NK-92 (cell line): ENCODE measurements around the gene SVIL.
"Not testable (repeated sequence)": the region's sequence is repeated elsewhere in the genome, so short reads cannot be mapped to it uniquely, and the experiment has no call there.

Experiments
- DNase-seq: peaks from one replicate; lab custom pipeline; 2025; ENCODE audit not compliant: unreplicated experiment; lab: John Stamatoyannopoulos, UW

SVIL gene

DNA sequence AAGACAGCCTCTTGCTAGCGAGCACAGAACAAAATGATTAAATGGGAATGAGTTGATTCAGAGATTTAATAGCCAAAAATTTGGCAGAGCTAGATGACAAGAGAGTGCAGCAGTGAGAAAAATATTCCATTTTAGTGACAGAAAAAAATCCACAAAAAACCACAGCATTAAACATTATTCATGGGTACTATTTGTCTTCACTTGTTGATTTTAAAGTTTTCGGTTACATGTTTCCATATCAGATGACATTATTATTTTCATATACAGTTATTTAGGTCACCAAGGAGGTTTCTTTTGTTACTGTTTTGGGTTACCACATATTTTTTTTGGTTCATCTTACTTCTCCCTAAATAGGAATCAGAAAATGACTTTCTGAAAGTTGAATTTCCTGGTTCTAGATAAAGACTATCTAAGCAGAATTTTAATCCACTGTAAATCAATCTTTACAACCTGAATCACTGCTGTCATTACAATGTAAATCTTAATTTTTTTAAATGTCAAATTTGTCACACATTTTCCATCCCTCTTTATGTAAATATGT lies 87.9 kb downstream of the SVIL start:
- no peak for DNase-seq

DNA sequence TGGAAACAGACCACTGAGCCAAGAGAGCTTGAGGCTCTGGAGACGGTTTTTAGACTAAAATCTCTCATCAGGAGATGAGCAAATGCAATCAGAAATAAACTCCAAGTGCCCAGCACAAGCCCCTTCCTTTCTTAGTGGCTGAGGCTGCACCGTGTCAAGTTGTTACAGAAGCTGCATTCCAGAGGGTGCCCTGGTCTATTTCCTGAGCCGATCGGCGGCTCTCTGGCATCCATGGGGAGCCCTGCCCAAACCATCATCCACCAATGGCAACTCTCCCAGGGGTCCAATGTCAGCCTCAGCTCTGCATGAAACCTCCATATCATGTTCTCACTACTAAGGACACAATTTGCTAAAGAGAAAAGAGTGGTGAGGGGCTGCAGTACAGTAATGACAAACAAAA lies 89.6 kb downstream of the SVIL start:
- no peak for DNase-seq

DNA sequence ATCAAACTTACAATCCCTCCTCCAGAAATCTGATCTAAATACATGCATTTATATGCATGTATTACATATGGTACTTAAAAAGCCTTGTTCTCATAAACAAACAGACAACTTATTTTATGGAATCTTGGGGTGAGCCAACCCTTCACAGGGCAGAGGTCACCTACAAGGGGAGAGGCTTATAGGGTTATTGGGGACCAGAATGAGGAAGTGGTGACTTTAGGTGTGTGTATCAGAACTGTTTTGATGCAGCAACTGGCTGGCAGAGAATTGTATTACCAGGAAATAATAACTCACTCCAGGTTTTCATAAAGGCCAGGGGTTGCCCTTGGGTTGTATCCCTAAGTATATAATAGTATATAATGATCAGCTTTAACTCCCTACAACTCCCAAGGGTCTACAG lies 91.1 kb downstream of the SVIL start:
- DNase-seq, result no peak

DNA sequence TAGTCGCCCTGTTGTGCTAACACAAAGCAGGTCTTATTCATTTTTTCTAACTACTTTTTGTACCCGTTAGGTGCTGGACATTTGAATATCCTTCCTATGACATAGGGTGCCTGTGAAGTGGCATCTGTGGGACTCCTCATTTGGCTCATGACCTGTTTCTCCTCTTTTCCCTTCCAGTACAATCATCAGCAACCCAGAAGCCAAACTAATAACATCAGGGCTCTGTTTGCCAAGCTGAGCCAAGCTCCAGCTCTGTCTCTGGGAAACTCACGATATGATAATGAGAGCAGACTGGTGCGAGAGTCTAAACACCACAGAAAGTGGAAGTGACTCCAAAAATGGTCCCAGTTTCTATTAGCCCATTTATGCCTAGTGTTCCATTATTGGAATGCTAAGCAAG lies 92.0 kb downstream of the SVIL start:
- DNase-seq, result no peak

DNA sequence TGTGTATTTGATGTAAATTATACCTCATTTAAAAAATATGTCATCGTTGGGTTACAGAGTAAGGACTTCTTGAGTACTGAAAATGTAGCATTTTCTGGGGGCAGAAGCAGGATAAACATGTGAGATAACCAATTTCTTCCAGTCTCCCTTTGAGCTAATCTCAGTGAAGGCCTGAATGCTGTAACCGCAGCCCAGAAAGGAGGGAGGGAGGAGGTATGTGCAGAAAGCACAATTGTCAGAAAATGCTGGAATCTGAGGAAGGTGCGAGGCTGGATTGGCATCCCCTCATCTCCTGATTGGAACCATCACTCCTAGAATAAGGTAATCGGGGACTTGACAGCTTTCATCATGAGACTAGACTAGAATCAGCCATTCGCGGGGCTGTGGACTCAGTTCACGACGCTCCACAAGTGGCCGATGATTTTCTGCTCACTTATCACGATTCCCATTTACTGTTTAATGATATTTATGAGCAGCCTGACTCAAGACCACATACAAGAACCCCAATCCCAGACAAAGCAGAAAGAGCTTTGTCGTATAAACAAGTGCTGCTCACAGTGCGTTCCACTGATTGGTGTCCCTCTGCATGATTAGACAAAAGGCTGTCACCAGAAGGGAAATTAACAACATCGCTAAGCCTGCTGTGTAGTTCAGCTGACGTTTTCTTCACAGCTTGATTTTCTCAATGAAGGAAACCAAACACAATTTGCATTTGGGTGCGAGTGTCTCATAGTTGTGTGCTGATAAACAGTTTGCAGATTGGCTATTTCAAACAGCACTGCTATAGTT lies 93.2 kb downstream of the SVIL start:
- no peak for DNase-seq

DNA sequence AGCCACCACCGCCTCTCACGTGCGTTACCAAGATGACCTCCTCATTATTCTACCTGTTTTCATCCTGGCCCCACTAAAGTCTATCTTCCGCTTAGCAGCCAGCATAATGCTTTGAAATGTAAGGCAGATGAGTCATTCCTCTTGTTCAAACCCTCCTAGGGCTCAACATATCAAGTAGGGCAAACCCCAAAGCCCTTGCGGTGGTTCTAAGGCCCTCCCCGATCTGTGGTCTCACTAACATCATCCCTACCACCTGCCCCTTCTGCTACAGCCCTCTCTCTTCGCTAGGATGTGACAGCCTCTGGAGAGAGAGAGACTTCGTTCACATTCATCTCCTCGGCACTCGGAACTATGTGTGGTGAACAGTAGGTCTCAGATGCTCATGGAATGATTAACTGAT lies 94.8 kb downstream of the SVIL start:
- DNase-seq, result no peak

DNA sequence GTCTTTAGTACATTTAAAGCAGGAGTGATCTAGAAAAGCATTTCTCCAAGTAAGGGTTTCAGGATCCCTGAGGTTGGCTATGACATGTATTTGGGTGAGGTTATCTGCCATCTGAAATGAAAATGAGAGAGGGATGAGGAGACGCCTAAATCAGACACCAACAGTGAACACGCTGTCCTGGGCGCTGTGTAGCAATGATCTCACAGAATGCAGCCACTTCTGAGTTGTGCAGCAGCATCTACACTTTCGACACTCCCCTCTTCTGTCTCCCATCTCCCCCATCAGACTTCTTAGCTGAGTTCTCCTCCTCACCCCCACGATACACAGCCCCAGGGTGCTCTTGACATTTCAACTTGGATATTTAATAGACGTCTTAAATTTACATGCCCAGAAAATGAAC lies 95.4 kb downstream of the SVIL start:
- no peak for DNase-seq

DNA sequence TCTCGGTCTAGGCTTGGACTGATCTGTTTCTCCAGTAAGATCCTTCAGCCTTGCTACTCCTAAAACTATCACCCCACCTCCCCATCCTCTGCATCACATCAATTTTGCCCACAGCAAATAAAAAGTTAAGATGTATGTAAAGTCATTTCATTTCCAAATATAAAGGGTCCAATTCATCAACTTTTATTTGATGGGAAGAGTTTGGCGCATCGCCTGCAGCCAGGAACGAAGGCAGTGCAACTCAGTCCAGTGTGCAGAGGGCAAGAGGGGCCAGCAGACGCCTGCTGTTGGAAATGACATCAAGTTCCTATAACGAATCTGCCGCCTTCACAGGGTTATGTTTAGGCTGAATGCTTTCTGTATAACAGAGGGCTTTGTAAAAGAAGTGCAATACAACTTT lies 97.0 kb downstream of the SVIL start:
- no peak for DNase-seq

DNA sequence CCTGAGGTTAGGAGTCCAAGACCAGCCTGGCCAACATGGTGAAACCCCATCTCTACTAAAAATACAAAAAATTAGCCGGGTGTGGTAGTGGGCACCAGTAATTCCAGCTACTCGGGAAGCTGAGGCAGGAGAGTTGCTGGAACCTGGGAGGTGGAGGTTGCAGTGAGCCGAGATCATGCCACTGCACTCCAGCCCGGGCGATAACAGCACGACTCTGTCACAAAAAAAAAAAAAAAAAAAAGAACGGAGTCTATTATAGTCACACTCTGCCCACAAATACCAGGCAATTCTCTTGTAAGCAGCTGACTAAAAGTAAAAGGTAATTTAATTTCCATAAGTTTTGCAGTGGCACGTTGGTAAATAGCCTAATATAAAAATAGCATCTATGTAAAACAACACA lies 98.1 kb downstream of the SVIL start:
- not testable (repeated sequence) for DNase-seq

DNA sequence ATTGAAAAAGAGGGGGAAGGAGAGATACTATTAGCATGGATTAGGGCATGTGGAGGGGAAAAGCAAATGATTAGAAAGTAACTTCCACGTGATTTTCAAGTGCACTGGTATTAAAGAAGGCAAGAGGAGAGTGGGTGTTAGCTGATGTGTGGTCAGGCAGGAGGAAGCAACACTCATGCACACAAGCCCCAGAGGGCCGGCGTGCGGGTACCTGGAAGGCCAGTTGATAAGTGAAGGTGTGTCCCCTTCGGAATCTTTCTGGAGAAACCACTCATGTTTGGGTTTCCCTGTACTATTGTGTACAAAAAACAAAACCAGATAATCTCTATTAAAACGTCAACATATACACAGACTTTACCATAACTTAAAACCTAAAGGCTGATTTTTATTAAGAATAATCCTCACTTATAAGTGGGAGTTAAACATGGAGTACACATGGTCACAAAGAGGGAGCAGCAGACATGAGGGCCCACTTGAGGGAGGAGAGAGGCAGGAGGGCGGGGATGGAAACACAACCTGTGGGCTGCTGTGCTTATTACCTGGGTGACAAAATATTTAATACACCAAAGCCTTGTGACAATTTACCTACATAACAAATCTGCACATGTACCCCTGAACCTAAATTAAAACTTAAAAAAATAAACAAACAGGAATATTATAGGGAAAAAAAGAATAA lies 98.9 kb downstream of the SVIL start:
- no peak for DNase-seq

DNA sequence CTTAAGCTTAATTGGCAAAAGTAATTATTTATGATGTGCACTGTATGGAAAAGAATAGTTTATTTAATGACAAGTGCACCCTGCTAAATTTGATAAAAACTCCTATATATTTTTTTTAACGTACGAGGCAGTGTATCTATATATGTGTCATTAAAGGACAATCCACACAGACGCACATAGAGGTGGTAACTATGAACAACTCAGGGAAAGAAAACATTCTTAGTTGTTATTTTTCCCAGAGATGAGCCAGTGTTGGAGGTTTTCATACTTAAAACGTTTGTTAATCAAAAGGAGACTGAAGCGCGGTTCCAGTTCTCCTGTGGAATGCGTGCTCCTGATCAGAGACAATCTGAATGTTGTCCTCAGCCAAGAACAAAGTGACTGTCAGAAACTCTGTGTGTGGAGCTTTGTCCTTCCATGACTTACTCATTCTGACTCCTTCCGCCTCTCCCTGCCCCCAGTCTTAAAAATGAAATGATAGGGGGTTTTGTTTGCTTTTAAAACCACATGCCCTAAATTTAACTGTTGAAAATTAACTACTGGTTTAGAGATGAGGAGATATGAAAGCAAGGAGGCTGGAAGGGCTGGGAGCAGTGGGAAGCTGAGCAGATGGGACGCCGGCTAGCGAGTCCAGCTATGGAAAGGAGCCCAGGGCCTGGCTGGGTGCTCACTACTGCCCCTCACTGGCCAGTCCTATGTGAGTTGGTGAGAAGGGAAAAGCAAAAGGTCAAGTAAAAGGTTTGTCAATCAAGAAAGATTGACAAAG lies 99.6 kb downstream of the SVIL start:
- DNase-seq, result no peak

DNA sequence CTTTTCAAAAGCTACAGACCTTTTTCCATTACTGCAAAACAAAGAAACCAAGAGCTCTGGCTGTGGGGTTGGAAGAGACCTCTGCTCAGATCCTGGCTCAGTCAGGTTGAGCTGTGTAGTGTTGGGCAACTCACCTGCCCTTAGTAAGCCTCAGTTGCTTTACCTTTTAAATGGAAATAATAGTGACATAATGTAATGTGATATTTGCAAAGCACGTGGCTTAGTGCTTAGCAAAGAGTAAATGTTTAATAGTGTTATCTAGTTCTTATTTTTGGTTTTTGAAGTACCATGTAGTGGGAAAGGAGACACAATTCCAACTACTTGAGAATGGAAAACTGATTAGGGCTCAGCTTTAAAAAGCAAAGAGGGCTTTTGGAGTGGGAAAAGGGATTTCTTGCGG lies 100.2 kb downstream of the SVIL start:
- no peak for DNase-seq

DNA sequence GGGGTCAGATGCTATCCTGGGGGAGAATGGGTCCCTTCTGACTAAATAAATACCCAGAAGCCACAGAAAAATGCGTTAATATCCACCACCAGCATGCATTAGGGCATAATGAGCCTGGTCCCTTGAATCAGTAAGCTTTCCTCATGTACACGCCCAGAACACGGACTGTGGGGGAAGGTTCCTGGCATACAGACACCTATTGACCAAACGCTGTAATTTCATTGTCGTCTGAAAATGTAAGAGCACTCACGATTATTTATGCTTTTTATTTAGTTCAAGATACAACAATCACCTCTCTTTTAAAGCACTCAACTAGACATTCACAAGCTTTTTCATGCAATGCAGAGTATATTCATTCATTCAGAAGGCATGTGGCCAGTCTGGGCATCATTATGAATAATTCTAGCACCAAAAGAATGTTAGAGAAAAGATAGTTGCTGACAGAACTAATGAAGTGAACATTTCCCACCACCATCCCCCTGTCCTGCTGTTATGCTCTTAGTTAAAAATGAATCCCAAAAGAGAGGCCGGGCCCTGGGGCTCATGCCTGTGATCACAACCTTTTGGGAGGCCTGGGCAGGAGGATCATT lies 101.0 kb downstream of the SVIL start:
- no peak for DNase-seq

DNA sequence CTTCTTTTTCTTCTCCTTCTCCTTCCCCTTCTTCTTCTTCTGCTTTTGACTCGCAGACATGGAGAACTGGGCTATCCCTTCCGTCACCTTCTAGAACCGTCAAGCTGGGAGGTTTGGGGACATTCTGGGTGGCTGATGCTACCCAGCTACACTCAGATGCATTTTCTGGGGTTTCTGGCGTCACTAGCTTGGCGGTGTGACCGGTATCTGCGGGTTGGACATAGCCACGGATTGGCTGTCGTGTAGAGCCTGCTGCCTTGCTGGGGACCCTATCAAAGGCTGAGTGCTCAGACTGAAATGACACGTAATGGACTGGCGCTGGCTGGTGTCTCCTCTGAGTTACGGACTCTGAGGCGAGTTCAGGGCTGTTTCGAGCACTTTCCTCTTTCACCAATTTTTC lies 101.7 kb downstream of the SVIL start:
- no peak for DNase-seq

DNA sequence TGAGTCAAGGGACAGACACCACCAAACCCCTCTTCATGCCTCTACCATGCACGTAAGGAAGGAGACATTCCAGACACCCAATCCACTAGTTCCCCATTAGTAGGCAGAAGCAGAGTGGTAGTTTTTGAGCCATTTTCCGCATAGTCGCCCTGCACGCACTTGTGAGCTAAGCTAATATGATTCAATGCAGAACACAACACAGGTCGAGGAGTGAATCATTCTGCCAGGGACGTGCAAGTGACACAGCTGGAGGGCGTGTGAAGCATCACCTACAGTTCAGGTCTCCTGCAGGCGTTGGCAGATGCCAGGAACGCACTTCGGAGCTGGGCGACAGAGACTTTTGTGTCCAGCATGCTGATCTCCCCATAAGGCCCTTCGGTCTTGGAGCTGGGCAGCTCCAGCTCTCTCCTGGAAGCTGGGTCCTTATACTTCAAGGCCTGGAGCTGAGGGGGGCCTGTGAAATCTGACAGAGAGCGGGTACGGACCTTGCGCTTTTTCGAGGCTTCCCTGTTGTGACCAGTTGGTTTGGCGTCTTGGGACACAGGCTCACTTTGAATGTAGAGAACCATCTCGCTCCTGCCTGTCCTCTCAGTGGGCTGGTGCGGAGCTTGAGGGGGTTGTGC lies 102.4 kb downstream of the SVIL start:
- no peak for DNase-seq

DNA sequence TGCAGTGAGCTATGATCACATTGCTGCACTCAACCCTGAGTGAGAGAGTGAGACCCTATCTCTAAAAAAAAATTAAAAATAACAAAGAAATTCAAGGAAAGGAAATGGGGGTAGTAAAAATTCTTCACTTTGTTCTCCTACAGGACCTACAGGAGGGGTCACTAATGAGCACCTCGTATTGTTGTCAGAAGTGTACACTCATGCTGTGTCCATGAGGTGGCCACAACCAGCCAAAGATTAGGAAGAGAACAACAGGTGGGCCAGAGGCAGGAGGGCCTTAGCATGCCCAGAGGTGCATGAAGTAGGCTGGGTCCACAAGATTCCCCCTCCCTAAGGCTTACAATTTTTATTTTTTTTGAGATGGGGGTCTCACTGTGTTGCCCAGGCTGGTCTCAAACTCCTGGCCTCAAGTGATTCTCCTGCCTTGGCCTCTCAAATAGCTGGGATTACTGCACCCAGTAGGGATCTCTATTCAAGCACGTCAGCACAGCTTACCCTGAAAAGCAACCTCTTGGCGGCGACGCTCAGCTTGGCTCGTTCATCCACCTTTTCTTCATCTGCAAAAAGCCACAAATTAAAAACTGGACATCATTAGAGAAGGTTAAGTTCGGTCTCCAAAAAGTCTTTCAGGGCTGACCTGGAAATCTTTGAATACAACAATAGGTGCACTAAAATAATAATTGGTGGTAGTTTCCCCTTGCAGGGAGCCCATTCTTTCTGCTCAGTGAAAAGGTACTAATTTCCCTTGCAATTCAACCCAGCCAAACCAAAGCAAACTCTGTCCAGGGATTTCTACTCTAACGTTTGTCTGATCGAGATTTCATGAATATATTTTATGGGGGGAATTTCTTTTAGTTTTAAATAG lies 104.4 kb downstream of the SVIL start:
- DNase-seq, result no peak

DNA sequence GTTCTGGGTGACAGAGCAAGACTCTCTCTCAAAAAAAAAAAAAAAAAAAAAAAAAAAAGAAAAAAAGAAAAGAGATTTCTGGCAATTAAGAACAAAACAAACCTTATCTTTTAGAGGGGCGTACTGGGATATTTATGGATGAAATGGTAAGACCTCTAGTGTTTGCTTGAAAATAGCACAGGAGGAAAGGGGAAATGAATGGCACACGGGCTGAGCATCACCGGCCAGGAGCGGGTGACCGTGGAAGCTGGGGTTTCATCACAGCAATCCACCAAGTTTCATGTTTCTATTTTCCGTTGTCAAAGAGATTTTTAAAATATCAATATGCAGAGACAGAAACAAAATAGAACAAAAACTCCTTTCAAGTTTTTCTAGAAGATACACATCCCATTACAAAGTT lies 105.6 kb downstream of the SVIL start:
- DNase-seq, result no peak

DNA sequence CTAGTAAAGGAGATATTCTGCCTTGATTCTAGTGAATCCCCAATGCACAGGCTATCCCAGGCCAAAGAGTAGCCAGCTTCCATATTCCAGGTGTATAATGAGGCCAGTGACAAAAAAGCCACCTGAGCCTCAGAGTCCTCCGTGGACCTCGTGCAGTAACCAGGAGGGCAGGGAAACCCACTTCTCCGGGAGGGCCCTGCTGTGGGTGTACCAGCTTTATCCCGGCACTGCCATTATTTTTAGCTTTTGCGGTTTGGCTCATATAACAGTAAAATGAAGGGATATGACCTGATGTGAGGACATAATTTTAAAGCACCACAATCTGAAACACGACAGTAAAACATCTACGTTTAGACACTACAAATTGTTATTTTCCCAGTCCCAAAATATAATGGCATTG lies 109.0 kb downstream of the SVIL start:
- DNase-seq, result no peak

DNA sequence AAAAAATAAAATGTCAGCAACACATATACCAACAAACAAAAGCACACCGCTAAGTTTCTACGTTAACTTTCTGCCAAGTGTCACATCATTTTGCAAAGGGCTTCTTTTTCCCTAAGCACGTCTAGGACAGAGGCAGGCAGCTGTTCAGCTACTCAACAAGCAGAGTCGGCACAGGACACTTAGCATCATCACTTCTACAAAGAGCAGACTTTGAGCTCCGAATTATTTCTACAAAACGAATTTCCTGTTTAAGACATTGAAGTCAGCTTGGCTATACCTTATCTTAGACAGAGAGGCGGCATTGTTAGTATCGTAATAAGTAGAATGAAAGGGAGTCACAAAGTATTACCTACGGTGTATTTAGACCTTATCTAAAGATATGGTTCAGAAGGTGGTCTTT lies 110.1 kb downstream of the SVIL start:
- no peak for DNase-seq

DNA sequence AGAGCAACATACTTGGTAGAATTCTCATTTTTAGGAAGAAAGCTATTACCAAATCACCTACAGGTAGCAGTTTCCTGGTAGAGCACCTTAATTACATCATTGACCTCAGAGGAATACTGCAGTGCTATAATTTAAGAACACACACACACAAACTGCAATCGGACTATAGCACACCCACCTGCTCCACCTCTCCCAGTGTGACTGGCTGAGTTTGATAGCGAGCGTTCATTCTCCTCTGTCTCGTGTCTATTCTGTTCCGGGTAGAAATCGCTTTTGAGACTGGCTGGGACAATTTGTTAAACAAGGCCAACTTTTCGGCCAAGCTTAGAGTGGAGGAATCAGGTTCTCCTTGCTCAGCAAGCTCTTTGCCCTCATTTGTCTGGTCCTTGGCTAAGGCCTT lies 110.5 kb downstream of the SVIL start:
- no peak for DNase-seq
